HCT116 (cell line): Measurements from ENCODE around the gene EDEM3. TPM values are rescaled to one million over a fixed set of nuclear protein-coding genes. Genes with fewer than 3 reads are reported as not detected.

Source experiments
- ATAC-seq: fragments of 200-7000 bp; cut with Tn5 transposase; 2 replicates; pipeline ENCODE4 v1.9.1; 2020; ENCODE audit warnings: mild to moderate bottlenecking, moderate library complexity
- BruUV-seq: library from RNA; stranded (reverse); fragments of 400-500 nt; replicated peaks from 2 replicates; lab custom pipeline; 2021; lab: Mats Ljungman, UMichigan
- CTCF ChIA-PET: fragments of 300-600 bp; sonication (Branson Sonifier 250); formaldehyde crosslinking; loops from one replicate; lab custom pipeline; 2021; ENCODE audit warnings: antibody characterized with exemption; lab: Charles Lee
- POLR2A ChIA-PET: fragments of 300-600, 350-600 bp; sonication (Branson Sonifier 250); formaldehyde crosslinking; loops from one replicate; lab custom pipeline; 2021; ENCODE audit warnings: antibody characterized with exemption; lab: Charles Lee
- RAD21 ChIA-PET, 2 experiments: fragments of 300-600 bp; sonication (Branson Sonifier 250); formaldehyde crosslinking; loops; one replicate each; lab custom pipeline; 2023; ENCODE audit warnings: low total read pairs in 2 of 2; ENCODE audit not compliant: uncharacterized antibody in 2 of 2, unreplicated experiment in 2 of 2, low non-redundant PET in 1 of 2; lab: Charles Lee
- DNase-seq: peaks from one replicate; pipeline ENCODE4 v3.0.0-alpha.2; 2010; ENCODE audit warnings: low read depth, low spot score
- H2AFZ ChIP-seq: fragments of 200-600 bp; shearing (Covaris generic), sonication (generic); 2 replicates; pipeline ENCODE4 v1.6.1; 2017; ENCODE audit warnings: low read depth, mixed run types, mixed read lengths, antibody characterized with exemption, low read length; ENCODE audit not compliant: poor library complexity, severe bottlenecking
- H3K27ac ChIP-seq: 2 replicates; pipeline ENCODE4 v1.5.1; 2012; ENCODE audit warnings: low read depth, low read length
- H3K27me3 ChIP-seq: fragments of 200-600 bp; sonication (generic); 2 replicates; pipeline ENCODE4 v1.6.1; 2016; ENCODE audit warnings: mixed run types, low read length, mixed read lengths; ENCODE audit not compliant: insufficient read depth
- H3K36me3 ChIP-seq, 2 experiments: fragments of 200-500 bp in 1 of 2; fragments of 200-600 bp in 1 of 2; sonication (Bioruptor generic) in 1 of 2; sonication (generic) in 1 of 2; 2 replicates each; pipeline versions ENCODE4 v1.5.1 to v1.6.1; 2014 to 2016; ENCODE audit warnings: low read length in 2 of 2, inconsistent platforms in 1 of 2, mixed read lengths in 1 of 2, mixed run types in 1 of 2; ENCODE audit not compliant: insufficient read depth in 2 of 2, control insufficient read depth in 1 of 2
- H3K4me1 ChIP-seq, 2 experiments: fragments of 200-600 bp in 1 of 2; sonication (generic) in 1 of 2; 2 replicates each; pipeline versions ENCODE4 v1.5.1 to v1.6.1; 2012 to 2017; ENCODE audit warnings: low read length in 2 of 2, inconsistent platforms in 1 of 2, mild to moderate bottlenecking in 1 of 2, mixed read lengths in 1 of 2, mixed run types in 1 of 2, moderate library complexity in 1 of 2; ENCODE audit not compliant: insufficient read depth in 2 of 2, control insufficient read depth in 1 of 2
- H3K4me2 ChIP-seq: fragments of 200-600 bp; sonication (generic); 2 replicates; pipeline ENCODE4 v1.6.1; 2017; ENCODE audit warnings: mixed run types, low read length, mixed read lengths
- H3K4me3 ChIP-seq, 2 experiments: fragments of 200-600 bp in 1 of 2; sonication (generic) in 1 of 2; replicated peaks in 1 of 2; 2 replicates each; pipeline ENCODE4 v1.5.1; 2011 to 2016; ENCODE audit warnings: low read length in 2 of 2, control low read depth in 1 of 2, low read depth in 1 of 2, mild to moderate bottlenecking in 1 of 2, mixed read lengths in 1 of 2, mixed run types in 1 of 2
- H3K79me2 ChIP-seq: fragments of 200-600 bp; sonication (generic); 2 replicates; pipeline ENCODE4 v1.6.1; 2017; ENCODE audit warnings: mild to moderate bottlenecking, mixed run types, low read length, moderate library complexity, mixed read lengths; ENCODE audit not compliant: insufficient read depth
- H3K9ac ChIP-seq: fragments of 200-600 bp; sonication (generic); 2 replicates; pipeline ENCODE4 v1.6.1; 2016; ENCODE audit warnings: low read length, mixed read lengths
- H3K9me2 ChIP-seq: fragments of 200-600 bp; sonication (generic), shearing (Covaris generic); 2 replicates; pipeline ENCODE4 v1.6.1; 2017; ENCODE audit warnings: mixed run types, mild to moderate bottlenecking, moderate library complexity; ENCODE audit not compliant: insufficient read depth
- H3K9me3 ChIP-seq, 2 experiments: fragments of 200-500 bp in 1 of 2; fragments of 200-600 bp in 1 of 2; sonication (Bioruptor generic) in 1 of 2; sonication (generic) in 1 of 2; 2 replicates each; pipeline ENCODE4 v1.6.1; 2014 to 2017; ENCODE audit warnings: low read length in 2 of 2, mixed read lengths in 2 of 2, inconsistent platforms in 1 of 2, low read depth in 1 of 2, mild to moderate bottlenecking in 1 of 2, mixed run types in 1 of 2, moderate library complexity in 1 of 2; ENCODE audit not compliant: control insufficient read depth in 1 of 2, insufficient read depth in 1 of 2
- H4K20me1 ChIP-seq: fragments of 200-600 bp; sonication (generic), shearing (Covaris generic); 2 replicates; pipeline ENCODE4 v1.6.1; 2017; ENCODE audit warnings: mixed run types, mild to moderate bottlenecking, moderate library complexity; ENCODE audit not compliant: insufficient read depth
- CBX3 ChIP-seq: IDR thresholded peaks from 2 replicates; pipeline ENCODE4 v1.6.1; 2012; ENCODE audit warnings: low read depth
- CEBPB ChIP-seq: IDR thresholded peaks from 2 replicates; pipeline ENCODE4 v1.6.1; 2012; ENCODE audit warnings: low read depth
- ELF1 ChIP-seq: IDR thresholded peaks from 2 replicates; pipeline ENCODE4 v1.6.1; 2012; ENCODE audit warnings: low read depth, borderline replicate concordance
- EZH2 ChIP-seq: fragments of 200-600 bp; sonication (generic); IDR thresholded peaks from 2 replicates; pipeline ENCODE4 v1.6.1; 2017; ENCODE audit warnings: antibody characterized with exemption, mixed run types
- FOSL1 ChIP-seq: IDR thresholded peaks from 2 replicates; pipeline ENCODE4 v1.6.1; 2012; ENCODE audit warnings: low read depth
- JUND ChIP-seq: IDR thresholded peaks from 2 replicates; pipeline ENCODE4 v1.6.1; 2012
- POLR2A ChIP-seq: IDR thresholded peaks from 2 replicates; pipeline ENCODE4 v1.7.0; 2011; ENCODE audit warnings: borderline replicate concordance; ENCODE audit not compliant: insufficient read depth, insufficient read length; ENCODE audit errors: extremely low read depth
- SP1 ChIP-seq: IDR thresholded peaks from 2 replicates; pipeline ENCODE4 v1.6.1; 2012; ENCODE audit warnings: low read depth
- TCF7L2 ChIP-seq: IDR thresholded peaks from 2 replicates; pipeline ENCODE4 v1.7.0; 2011; ENCODE audit warnings: borderline replicate concordance, inconsistent platforms; ENCODE audit not compliant: insufficient read depth, insufficient read length; ENCODE audit errors: extremely low read depth
- ZFX ChIP-seq: fragments of 450-650 bp; IDR thresholded peaks from 2 replicates; pipeline ENCODE4 v1.6.1; 2017
- intact Hi-C: fragments of 100-400 bp; cut with micrococcal nuclease; formaldehyde crosslinking; loops from 2 replicates; pipeline ENCODE4 v1.10.0; 2022
- total RNA-seq: library from RNA; stranded (reverse); gene quantifications from one replicate; pipeline ENCODE4 v1.2.1, GENCODE V29; 2021; ENCODE audit not compliant: unreplicated experiment
- TF ChIP-seq, protein P1 (sequence below): IDR thresholded peaks from 2 replicates; pipeline ENCODE4 v1.6.1; 2011; ENCODE audit warnings: mild to moderate bottlenecking, low read length, moderate library complexity; ENCODE audit not compliant: insufficient replicate concordance; ENCODE audit errors: extremely low read depth
- TF ChIP-seq, protein P2 (sequence below): IDR thresholded peaks from 2 replicates; pipeline ENCODE4 v1.6.1; 2012; ENCODE audit warnings: low read depth
- TF ChIP-seq, protein P3 (sequence below), 3 experiments: fragments of 200-600 bp in 1 of 3; sonication (generic) in 1 of 3; IDR thresholded peaks in 2 of 3; conservative IDR thresholded peaks in 1 of 3; 2 replicates each; pipeline ENCODE4 v1.5.1; 2012 to 2017; ENCODE audit warnings: low read depth in 2 of 3, low read length in 2 of 3, antibody characterized with exemption in 1 of 3, borderline replicate concordance in 1 of 3, control low read depth in 1 of 3, mild to moderate bottlenecking in 1 of 3, mixed read lengths in 1 of 3, mixed run types in 1 of 3, moderate library complexity in 1 of 3; ENCODE audit not compliant: insufficient read depth in 1 of 3
- TF ChIP-seq, protein P4 (sequence below): IDR thresholded peaks from 2 replicates; pipeline ENCODE4 v1.6.1; 2012

Gene EDEM3
- total RNA-seq, 1 experiment from 2014 or later: 14.9 TPM

DNA sequence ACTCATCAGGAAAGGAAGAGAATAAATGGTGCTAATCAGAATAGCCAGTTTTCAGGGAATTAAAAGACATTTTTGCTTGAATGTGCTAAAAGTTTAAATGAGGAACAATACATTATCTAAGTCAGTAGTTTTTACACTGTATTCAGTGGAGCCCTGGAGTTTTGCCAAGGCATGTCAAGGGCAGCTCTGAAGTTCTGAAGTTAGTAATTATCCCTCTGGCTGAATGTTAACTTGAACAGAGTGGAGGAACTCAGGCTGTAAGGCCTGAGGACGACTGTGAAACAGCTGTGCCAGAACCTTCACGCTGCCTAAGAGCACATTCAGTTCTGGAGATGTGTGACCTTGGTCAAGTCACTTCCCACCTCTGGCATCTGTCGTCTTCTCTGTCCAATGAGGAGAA, 68.1 kb downstream of the EDEM3 start:
- DNase-seq (no peak), ATAC-seq (no peak)
- BruUV-seq: no TSS peak
- no peak overlapping the region for H3K9ac ChIP-seq
- ChIA-PET POLR2A (no interaction called here), RAD21 (no interaction called here), CTCF (no interaction called here)
- H3K4me1 ChIP-seq: no peaks in the 10 kb centered on the region
- H3K4me3 ChIP-seq: no peak overlapping the region
- H3K79me2 ChIP-seq: no peaks in the 10 kb centered on the region
- H3K27ac ChIP-seq: no peak overlapping the region
- no peaks in the 10 kb centered on the region for H3K36me3 ChIP-seq
- no peaks in the 10 kb centered on the region for H3K27me3 ChIP-seq
- no peaks in the 10 kb centered on the region for H4K20me1 ChIP-seq
- intact Hi-C loops: no loop called here
- H3K4me2 ChIP-seq: no peak overlapping the region
- H3K9me2 ChIP-seq: no peaks in the 10 kb centered on the region
- H2AFZ ChIP-seq: no peak overlapping the region
- TF ChIP-seq FOSL1 (no peak), CEBPB (no peak), TCF7L2 (no peak), JUND (no peak), SP1 (no peak)
- TF ChIP-seq, protein P1, sequence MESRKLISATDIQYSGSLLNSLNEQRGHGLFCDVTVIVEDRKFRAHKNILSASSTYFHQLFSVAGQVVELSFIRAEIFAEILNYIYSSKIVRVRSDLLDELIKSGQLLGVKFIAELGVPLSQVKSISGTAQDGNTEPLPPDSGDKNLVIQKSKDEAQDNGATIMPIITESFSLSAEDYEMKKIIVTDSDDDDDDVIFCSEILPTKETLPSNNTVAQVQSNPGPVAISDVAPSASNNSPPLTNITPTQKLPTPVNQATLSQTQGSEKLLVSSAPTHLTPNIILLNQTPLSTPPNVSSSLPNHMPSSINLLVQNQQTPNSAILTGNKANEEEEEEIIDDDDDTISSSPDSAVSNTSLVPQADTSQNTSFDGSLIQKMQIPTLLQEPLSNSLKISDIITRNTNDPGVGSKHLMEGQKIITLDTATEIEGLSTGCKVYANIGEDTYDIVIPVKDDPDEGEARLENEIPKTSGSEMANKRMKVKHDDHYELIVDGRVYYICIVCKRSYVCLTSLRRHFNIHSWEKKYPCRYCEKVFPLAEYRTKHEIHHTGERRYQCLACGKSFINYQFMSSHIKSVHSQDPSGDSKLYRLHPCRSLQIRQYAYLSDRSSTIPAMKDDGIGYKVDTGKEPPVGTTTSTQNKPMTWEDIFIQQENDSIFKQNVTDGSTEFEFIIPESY: no peak
- H3K9me3 ChIP-seq: 0 out of 4 replicates have a peak, but pooled peaks cover 1 to 3% of the 10 kb centered on the region in 2 experiments

DNA sequence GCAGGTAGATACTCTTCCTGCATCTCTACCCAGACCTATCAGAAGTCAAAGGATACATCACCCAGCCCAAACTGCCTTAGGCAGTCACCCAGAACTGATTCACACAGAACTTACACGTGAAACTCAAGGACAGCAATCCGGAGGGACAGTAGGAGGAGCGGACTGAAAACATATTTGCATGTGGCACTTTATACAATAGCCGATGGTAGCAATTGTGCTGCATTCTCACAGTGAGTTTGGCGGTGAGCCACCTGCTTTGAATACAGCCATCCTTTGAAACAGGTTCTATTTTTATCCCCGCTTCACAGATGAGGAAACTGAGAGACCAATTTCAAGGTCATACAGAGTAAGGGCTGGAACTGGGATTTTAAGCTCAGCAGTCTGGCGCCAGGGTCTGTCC, 69.5 kb downstream of the EDEM3 start:
- intact Hi-C loops: no loop called here
- TF ChIP-seq, protein P2, sequence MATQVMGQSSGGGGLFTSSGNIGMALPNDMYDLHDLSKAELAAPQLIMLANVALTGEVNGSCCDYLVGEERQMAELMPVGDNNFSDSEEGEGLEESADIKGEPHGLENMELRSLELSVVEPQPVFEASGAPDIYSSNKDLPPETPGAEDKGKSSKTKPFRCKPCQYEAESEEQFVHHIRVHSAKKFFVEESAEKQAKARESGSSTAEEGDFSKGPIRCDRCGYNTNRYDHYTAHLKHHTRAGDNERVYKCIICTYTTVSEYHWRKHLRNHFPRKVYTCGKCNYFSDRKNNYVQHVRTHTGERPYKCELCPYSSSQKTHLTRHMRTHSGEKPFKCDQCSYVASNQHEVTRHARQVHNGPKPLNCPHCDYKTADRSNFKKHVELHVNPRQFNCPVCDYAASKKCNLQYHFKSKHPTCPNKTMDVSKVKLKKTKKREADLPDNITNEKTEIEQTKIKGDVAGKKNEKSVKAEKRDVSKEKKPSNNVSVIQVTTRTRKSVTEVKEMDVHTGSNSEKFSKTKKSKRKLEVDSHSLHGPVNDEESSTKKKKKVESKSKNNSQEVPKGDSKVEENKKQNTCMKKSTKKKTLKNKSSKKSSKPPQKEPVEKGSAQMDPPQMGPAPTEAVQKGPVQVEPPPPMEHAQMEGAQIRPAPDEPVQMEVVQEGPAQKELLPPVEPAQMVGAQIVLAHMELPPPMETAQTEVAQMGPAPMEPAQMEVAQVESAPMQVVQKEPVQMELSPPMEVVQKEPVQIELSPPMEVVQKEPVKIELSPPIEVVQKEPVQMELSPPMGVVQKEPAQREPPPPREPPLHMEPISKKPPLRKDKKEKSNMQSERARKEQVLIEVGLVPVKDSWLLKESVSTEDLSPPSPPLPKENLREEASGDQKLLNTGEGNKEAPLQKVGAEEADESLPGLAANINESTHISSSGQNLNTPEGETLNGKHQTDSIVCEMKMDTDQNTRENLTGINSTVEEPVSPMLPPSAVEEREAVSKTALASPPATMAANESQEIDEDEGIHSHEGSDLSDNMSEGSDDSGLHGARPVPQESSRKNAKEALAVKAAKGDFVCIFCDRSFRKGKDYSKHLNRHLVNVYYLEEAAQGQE: no peak
- no peak for TF ChIP-seq POLR2A
- TF ChIP-seq FOSL1: no peak
- TF ChIP-seq, protein P3, sequence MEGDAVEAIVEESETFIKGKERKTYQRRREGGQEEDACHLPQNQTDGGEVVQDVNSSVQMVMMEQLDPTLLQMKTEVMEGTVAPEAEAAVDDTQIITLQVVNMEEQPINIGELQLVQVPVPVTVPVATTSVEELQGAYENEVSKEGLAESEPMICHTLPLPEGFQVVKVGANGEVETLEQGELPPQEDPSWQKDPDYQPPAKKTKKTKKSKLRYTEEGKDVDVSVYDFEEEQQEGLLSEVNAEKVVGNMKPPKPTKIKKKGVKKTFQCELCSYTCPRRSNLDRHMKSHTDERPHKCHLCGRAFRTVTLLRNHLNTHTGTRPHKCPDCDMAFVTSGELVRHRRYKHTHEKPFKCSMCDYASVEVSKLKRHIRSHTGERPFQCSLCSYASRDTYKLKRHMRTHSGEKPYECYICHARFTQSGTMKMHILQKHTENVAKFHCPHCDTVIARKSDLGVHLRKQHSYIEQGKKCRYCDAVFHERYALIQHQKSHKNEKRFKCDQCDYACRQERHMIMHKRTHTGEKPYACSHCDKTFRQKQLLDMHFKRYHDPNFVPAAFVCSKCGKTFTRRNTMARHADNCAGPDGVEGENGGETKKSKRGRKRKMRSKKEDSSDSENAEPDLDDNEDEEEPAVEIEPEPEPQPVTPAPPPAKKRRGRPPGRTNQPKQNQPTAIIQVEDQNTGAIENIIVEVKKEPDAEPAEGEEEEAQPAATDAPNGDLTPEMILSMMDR (IDR thresholded peaks at IDR 0.05 in 2 of 3, conservative IDR thresholded peaks at IDR 0.05 in 1 of 3; ENCODE audit: borderline replicate concordance in 1 of 3, insufficient read depth in 1 of 3, low read depth in 2 of 3, low read length in 2 of 3): no peak
- TF ChIP-seq, protein P4, sequence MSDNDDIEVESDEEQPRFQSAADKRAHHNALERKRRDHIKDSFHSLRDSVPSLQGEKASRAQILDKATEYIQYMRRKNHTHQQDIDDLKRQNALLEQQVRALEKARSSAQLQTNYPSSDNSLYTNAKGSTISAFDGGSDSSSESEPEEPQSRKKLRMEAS: no peak
- TF ChIP-seq ZFX: no peak
- no peak for TF ChIP-seq ELF1
- no peak for TF ChIP-seq EZH2
- no peak for TF ChIP-seq CEBPB
- no peak for TF ChIP-seq CBX3

More for the DNA sequence above, 69.5 kb downstream of the EDEM3 start:
- Histone ChIP-seq H3K36me3 (no peaks in the 10 kb centered on the region), H3K9ac (no peak overlapping the region), H3K27me3 (no peaks in the 10 kb centered on the region), H3K79me2 (no peaks in the 10 kb centered on the region), H3K9me3 (0 out of 4 replicates have a peak, but pooled peaks cover 3% of the 10 kb centered on the region in 2 experiments), H3K27ac (no peak overlapping the region), H3K4me2 (no peak overlapping the region), H3K4me1 (no peaks in the 10 kb centered on the region), H2AFZ (no peak overlapping the region), H4K20me1 (no peaks in the 10 kb centered on the region), H3K9me2 (no peaks in the 10 kb centered on the region), H3K4me3 (no peak overlapping the region)
- POLR2A ChIA-PET: no interaction called here
- CTCF ChIA-PET: no interaction called here
- RAD21 ChIA-PET: no interaction called here
- DNase-seq: no peak
- no peak for ATAC-seq
- no TSS peak for BruUV-seq
